Loucy (cell line): ENCODE measurements around the gene TMEM63A.

Experiments
- H2AFZ ChIP-seq: fragments of 200-600 bp; sonication (generic); 2 replicates; pipeline ENCODE4 v1.6.0; 2016; ENCODE audit warnings: antibody characterized with exemption, mild to moderate bottlenecking, low read length, moderate library complexity
- H3F3A ChIP-seq: fragments of 200-600 bp; 2 replicates; pipeline ENCODE4 v1.6.0; 2016; ENCODE audit warnings: antibody characterized with exemption, low read depth, mild to moderate bottlenecking
- H3K27me3 ChIP-seq: fragments of 200-600 bp; sonication (generic); 2 replicates; pipeline ENCODE4 v1.6.1; 2014; ENCODE audit warnings: low read length, mild to moderate bottlenecking; ENCODE audit not compliant: insufficient read depth, poor library complexity, severe bottlenecking
- H3K36me3 ChIP-seq: fragments of 200-600 bp; sonication (generic); 2 replicates; pipeline ENCODE4 v1.6.1; 2016; ENCODE audit warnings: low read length; ENCODE audit not compliant: insufficient read depth
- H3K4me1 ChIP-seq: fragments of 200-600 bp; sonication (generic); 2 replicates; pipeline ENCODE4 v1.5.1; 2014; ENCODE audit warnings: low read length, mild to moderate bottlenecking; ENCODE audit not compliant: insufficient read depth, poor library complexity, severe bottlenecking
- H3K4me2 ChIP-seq: fragments of 200-600 bp; sonication (generic); 2 replicates; pipeline ENCODE4 v1.6.0; 2014; ENCODE audit warnings: antibody characterized with exemption, low read length, low read depth, mild to moderate bottlenecking; ENCODE audit not compliant: poor library complexity, severe bottlenecking
- H3K4me3 ChIP-seq: fragments of 200-600 bp; sonication (generic); 2 replicates; pipeline ENCODE4 v1.5.1; 2014; ENCODE audit warnings: low read length, mild to moderate bottlenecking, mixed read lengths; ENCODE audit not compliant: poor library complexity, severe bottlenecking
- H3K79me2 ChIP-seq: fragments of 200-600 bp; sonication (generic); 2 replicates; pipeline ENCODE4 v1.6.1; 2014; ENCODE audit warnings: low read length; ENCODE audit not compliant: insufficient read depth
- H3K9ac ChIP-seq: fragments of 200-600 bp; sonication (generic); 2 replicates; pipeline ENCODE4 v1.6.0; 2014; ENCODE audit warnings: mild to moderate bottlenecking, low read depth, low read length, moderate library complexity; ENCODE audit not compliant: poor library complexity, severe bottlenecking
- H3K9me2 ChIP-seq: fragments of 200-600 bp; sonication (generic); replicated peaks from 2 replicates; pipeline ENCODE4 v1.6.1; 2016; ENCODE audit warnings: low read depth, low read length, mixed read lengths
- H3K9me3 ChIP-seq: fragments of 200-600 bp; sonication (generic); 2 replicates; pipeline ENCODE4 v1.6.1; 2014; ENCODE audit warnings: mild to moderate bottlenecking, antibody characterized with exemption, low read length, low read depth; ENCODE audit not compliant: insufficient read depth
- H4K20me1 ChIP-seq: fragments of 200-600 bp; sonication (generic); 2 replicates; pipeline ENCODE4 v1.6.0; 2014; ENCODE audit warnings: antibody characterized with exemption, low read length, mild to moderate bottlenecking; ENCODE audit not compliant: insufficient read depth, poor library complexity, severe bottlenecking
- CTCF ChIP-seq: fragments of 200-600 bp; sonication (generic); conservative IDR thresholded peaks from 2 replicates; pipeline ENCODE4 v1.5.1; 2014; ENCODE audit warnings: mild to moderate bottlenecking, antibody characterized with exemption, low read length
- EZH2phosphoT487 ChIP-seq: fragments of 200-600 bp; IDR thresholded peaks from 2 replicates; pipeline ENCODE4 v1.6.1; 2018; ENCODE audit warnings: antibody characterized with exemption, mild to moderate bottlenecking, moderate library complexity, borderline replicate concordance

TMEM63A gene

DNA sequence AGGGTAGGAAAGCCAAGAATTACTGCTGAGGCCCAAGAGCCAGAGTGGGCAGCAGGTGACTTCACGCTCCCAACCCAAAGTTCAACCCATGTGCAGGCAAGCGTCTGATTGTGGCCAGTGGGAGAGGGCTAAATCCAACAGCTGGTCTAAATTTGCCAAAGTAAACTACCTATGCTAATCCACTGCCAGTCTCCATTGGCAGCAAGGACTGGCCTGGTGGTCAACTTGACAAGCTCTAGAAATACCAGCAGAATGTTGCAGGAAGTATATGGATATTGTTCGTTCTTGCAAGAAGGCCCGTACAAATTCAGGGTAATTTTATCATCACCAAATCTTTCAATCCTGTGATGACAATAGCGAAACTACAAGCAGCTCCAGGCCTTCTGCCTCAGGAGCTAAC, 1.5 kb downstream of the TMEM63A start:
- TF ChIP-seq EZH2phosphoT487 (no peak), CTCF (no peak)
- Histone ChIP-seq H2AFZ (no peak overlapping the region), H3K4me1 (peaks cover 43% of the 10 kb centered on the region), H3K4me2 (peak overlapping the region; percentile 92), H3K79me2 (peaks cover 53% of the 10 kb centered on the region), H3K9ac (peak overlapping the region; percentile 93), H3K9me3 (no peaks in the 10 kb centered on the region), H4K20me1 (peaks cover 14% of the 10 kb centered on the region), H3K9me2 (no peaks in the 10 kb centered on the region), H3K36me3 (no peaks in the 10 kb centered on the region), H3K27me3 (no peaks in the 10 kb centered on the region), H3K4me3 (peak overlapping the region; percentile 96), H3F3A (no peaks in the 10 kb centered on the region; the same call in 1 of the 2 replicates)

- Histone ChIP-seq H3K4me3 (peak overlapping the region; percentile 96), H3K36me3 (no peaks in the 10 kb centered on the region), H3K27me3 (no peaks in the 10 kb centered on the region), H3K79me2 (peaks cover 53% of the 10 kb centered on the region), H2AFZ (no peak overlapping the region), H3K4me2 (peak overlapping the region; percentile 92), H3K4me1 (peaks cover 43% of the 10 kb centered on the region), H3K9me3 (no peaks in the 10 kb centered on the region), H3K9me2 (no peaks in the 10 kb centered on the region), H3K9ac (peak overlapping the region; percentile 93), H4K20me1 (peaks cover 14% of the 10 kb centered on the region), H3F3A (no peaks in the 10 kb centered on the region; the same call in 1 of the 2 replicates)
- no peak for TF ChIP-seq CTCF
- no peak for TF ChIP-seq EZH2phosphoT487
These were observed 2.0 kb downstream of the TMEM63A start for GRCh38 chr1:225880222-225880588.

DNA sequence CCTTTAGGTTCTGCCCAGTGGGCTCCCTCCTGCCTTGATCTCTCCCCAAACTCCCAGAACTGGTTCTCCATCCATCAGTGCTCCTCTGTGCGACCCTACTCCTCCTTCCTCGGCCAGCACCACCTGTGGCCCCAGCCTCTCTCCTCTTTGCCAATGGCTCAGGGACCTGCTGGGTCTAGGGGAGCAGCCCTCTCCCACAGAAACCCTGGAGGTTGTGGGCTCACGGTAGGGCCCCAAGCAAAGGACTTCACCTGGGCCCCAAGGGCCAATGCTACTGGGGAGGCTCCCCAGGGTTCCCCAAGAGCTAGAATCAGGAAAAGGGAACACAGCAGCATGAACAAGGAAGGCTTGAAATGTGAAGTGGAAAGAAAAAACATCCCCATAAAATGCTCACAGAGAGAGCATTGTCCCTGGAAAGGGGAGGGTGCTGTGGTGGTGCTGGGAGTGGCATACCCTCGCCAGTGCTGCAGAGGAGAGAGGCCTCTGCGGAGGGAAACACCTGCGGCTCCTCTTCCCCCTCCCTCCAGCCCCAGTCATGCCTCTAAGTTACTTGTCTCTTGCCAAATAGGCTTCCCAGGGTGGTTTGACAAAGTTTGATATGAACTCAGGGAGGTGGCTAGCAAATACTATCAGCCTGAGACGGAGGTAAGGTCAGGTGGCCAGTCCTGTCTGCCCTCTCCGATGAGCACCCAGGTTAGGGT, 2.5 kb downstream of the TMEM63A start:
- Histone ChIP-seq H3K27me3 (no peaks in the 10 kb centered on the region), H3K9ac (peak overlapping the region; percentile 93), H3K4me2 (peak overlapping the region; percentile 92), H3K36me3 (no peaks in the 10 kb centered on the region), H4K20me1 (peaks cover 14% of the 10 kb centered on the region), H3F3A (no peaks in the 10 kb centered on the region; the same call in 1 of the 2 replicates), H3K79me2 (peaks cover 53% of the 10 kb centered on the region), H3K9me3 (no peaks in the 10 kb centered on the region), H3K4me3 (peak overlapping the region; percentile 96), H3K4me1 (peaks cover 43% of the 10 kb centered on the region), H2AFZ (no peak overlapping the region), H3K9me2 (no peaks in the 10 kb centered on the region)
- TF ChIP-seq EZH2phosphoT487 (no peak), CTCF (no peak)
